ENCODE data around the gene RERG. TPM values are rescaled to one million over a fixed set of nuclear protein-coding genes. Genes with fewer than 3 reads are reported as not detected.

The RERG gene
- total and polyA plus RNA-seq, 3 donors from 2014 or later: 14.9 to 27.2 (median 20.7) TPM

- no peak overlapping the region for H3K27ac ChIP-seq
- intact Hi-C loops (cut with DNase I; ENCODE audit: low total_unique reads): no loop called here
Observed at GRCh38 chr12:15123401-15123800, 97.8 kb downstream of the RERG start.

GRCh38 chr12:15122344-15122743 lies 98.9 kb downstream of the RERG start:
- 20 to 41% methylated on average over 4 of the region's 4 CpGs for WGBS, 2 donors
- peak; percentile 57 for DNase-seq
- Histone ChIP-seq H3K27me3 (no peaks in the 10 kb centered on the region), H3K36me3 (ENCODE audit: low read depth, missing control alignments) (no peaks in the 10 kb centered on the region), H3K27ac (peak overlapping the region in 1 of 2 donors; percentile 56), H3K9me3 (no peaks in the 10 kb centered on the region), H3K4me3 (no peak overlapping the region), H3K4me1 (no peaks in the 10 kb centered on the region)
- TF ChIP-seq, protein P1, sequence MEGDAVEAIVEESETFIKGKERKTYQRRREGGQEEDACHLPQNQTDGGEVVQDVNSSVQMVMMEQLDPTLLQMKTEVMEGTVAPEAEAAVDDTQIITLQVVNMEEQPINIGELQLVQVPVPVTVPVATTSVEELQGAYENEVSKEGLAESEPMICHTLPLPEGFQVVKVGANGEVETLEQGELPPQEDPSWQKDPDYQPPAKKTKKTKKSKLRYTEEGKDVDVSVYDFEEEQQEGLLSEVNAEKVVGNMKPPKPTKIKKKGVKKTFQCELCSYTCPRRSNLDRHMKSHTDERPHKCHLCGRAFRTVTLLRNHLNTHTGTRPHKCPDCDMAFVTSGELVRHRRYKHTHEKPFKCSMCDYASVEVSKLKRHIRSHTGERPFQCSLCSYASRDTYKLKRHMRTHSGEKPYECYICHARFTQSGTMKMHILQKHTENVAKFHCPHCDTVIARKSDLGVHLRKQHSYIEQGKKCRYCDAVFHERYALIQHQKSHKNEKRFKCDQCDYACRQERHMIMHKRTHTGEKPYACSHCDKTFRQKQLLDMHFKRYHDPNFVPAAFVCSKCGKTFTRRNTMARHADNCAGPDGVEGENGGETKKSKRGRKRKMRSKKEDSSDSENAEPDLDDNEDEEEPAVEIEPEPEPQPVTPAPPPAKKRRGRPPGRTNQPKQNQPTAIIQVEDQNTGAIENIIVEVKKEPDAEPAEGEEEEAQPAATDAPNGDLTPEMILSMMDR (IDR thresholded peaks at IDR 0.05): no peak
- no peak for TF ChIP-seq POLR2A (IDR thresholded peaks at IDR 0.05)
- intact Hi-C loops (cut with DNase I; ENCODE audit: low total_unique reads): no loop called here

More at GRCh38 chr12:15123401-15123800, 97.8 kb downstream of the RERG start:
- Histone ChIP-seq H3K27me3 (no peaks in the 10 kb centered on the region), H3K4me1 (no peaks in the 10 kb centered on the region), H3K4me3 (no peak overlapping the region), H3K36me3 (ENCODE audit: low read depth, missing control alignments) (no peaks in the 10 kb centered on the region), H3K9me3 (no peaks in the 10 kb centered on the region)
- no peak for TF ChIP-seq POLR2A (IDR thresholded peaks at IDR 0.05)
- TF ChIP-seq, protein P1 (IDR thresholded peaks at IDR 0.05): no peak
- DNase-seq: no peak

- H3K4me3 ChIP-seq: no peak overlapping the region
- H3K9me3 ChIP-seq: no peaks in the 10 kb centered on the region
- intact Hi-C loops (cut with DNase I; ENCODE audit: low total_unique reads): no loop called here
- 4 to 56% methylated on average over 1 of the region's 1 CpG for WGBS, 2 donors
- H3K36me3 ChIP-seq (ENCODE audit: low read depth, missing control alignments): no peaks in the 10 kb centered on the region
- no peak overlapping the region for H3K27ac ChIP-seq
- H3K4me1 ChIP-seq: no peaks in the 10 kb centered on the region
- TF ChIP-seq, protein P1 (IDR thresholded peaks at IDR 0.05): no peak
- no peak for TF ChIP-seq POLR2A (IDR thresholded peaks at IDR 0.05)
- no peaks in the 10 kb centered on the region for H3K27me3 ChIP-seq
- no peak for DNase-seq
Observed at GRCh38 chr12:15118955-15119354, 102.3 kb downstream of the RERG start.

DNA sequence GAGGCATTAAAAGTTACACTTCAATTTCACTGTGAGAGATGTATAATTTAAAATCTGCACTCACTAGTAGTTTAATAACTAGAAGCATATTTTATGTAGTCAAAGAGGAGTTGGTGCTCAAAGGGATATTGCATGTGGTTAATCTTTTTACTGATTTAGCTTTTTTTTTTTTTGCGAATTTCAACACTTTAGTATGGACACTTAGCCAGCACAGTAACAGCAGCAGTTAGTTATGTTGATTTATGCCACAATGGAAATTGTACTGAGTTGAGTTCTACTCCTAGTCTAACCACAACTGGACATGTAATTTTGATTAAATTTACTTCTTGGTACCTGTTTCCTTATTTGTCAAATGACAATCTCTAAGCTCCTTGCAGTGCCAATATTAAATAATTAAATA lies 104.2 kb downstream of the RERG start:
- Histone ChIP-seq H3K9me3 (no peaks in the 10 kb centered on the region), H3K27me3 (no peaks in the 10 kb centered on the region), H3K27ac (no peak overlapping the region), H3K36me3 (ENCODE audit: low read depth, missing control alignments) (no peaks in the 10 kb centered on the region), H3K4me1 (no peaks in the 10 kb centered on the region), H3K4me3 (no peak overlapping the region)
- intact Hi-C loops (cut with DNase I; ENCODE audit: low total_unique reads): no loop called here
- DNase-seq: no peak
- 57 to 75% methylated on average over 1 of the region's 1 CpG for WGBS, 2 donors
- TF ChIP-seq POLR2A (IDR thresholded peaks at IDR 0.05): no peak
- TF ChIP-seq, protein P1 (IDR thresholded peaks at IDR 0.05): no peak

DNA sequence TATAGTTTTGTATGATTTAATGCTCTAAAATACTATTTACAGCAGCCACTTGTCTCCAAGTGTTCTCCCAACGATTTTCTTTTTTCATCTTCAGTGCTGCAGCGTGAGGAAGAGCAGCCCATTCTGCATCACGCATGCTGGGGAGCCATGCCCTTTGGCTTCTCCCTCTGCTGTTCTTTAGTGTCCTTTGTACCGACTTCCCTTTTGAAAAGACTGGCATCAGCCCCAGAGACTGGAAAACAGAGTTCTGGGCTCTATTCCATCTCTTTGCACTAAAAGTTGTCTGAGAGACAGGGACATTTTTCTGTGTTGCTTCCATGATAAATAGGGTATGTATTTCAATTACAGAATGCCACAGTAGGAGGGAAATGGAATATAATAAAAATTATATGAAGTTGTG lies 105.1 kb downstream of the RERG start:
- H3K4me3 ChIP-seq: no peak overlapping the region

More for the DNA sequence above, 105.1 kb downstream of the RERG start:
- WGBS, 2 donors: 16 to 36% methylated on average over 4 of the region's 4 CpGs
- intact Hi-C loops (cut with DNase I; ENCODE audit: low total_unique reads): no loop called here
- TF ChIP-seq, protein P1 (IDR thresholded peaks at IDR 0.05): no peak
- no peak for TF ChIP-seq POLR2A (IDR thresholded peaks at IDR 0.05)
- Histone ChIP-seq H3K9me3 (no peaks in the 10 kb centered on the region), H3K27me3 (no peaks in the 10 kb centered on the region), H3K4me1 (no peaks in the 10 kb centered on the region), H3K27ac (no peak overlapping the region), H3K36me3 (ENCODE audit: low read depth, missing control alignments) (no peaks in the 10 kb centered on the region)
- peak; percentile 38 for DNase-seq
